Measurements from ENCODE around the gene NMRK1. TPM values are rescaled to one million over a fixed set of nuclear protein-coding genes. Genes with fewer than 3 reads are reported as not detected.

Gene NMRK1
- total RNA-seq, 1 experiment from 2014 or later = 17.3 TPM

- Histone ChIP-seq H3K36me3 (no peaks in the 10 kb centered on the region), H3K4me3 (no peak overlapping the region), H3K9me3 (no peaks in the 10 kb centered on the region), H3K27me3 (no peaks in the 10 kb centered on the region)
- DNase-seq = no peak
Observed at GRCh38 chr9:75081632-75082031, 6.3 kb downstream of the NMRK1 start.

GRCh38 chr9:75072895-75073294 is 15.1 kb downstream of the NMRK1 start:
- Histone ChIP-seq H3K27me3 (no peaks in the 10 kb centered on the region), H3K36me3 (no peaks in the 10 kb centered on the region), H3K4me3 (no peak overlapping the region), H3K9me3 (no peaks in the 10 kb centered on the region)
- no peak for DNase-seq

- H3K4me3 ChIP-seq = no peak overlapping the region
- no peak for DNase-seq
- no peaks in the 10 kb centered on the region for H3K36me3 ChIP-seq
- H3K9me3 ChIP-seq = no peaks in the 10 kb centered on the region
- H3K27me3 ChIP-seq = no peaks in the 10 kb centered on the region
Observed at GRCh38 chr9:75071530-75072122, 16.3 kb downstream of the NMRK1 start.

GRCh38 chr9:75069171-75069570 is 18.8 kb downstream of the NMRK1 start:
- Histone ChIP-seq H3K4me3 (no peak overlapping the region), H3K36me3 (no peaks in the 10 kb centered on the region), H3K27me3 (no peaks in the 10 kb centered on the region), H3K9me3 (no peaks in the 10 kb centered on the region)
- no peak for DNase-seq

- H3K27me3 ChIP-seq = no peaks in the 10 kb centered on the region
Observed at GRCh38 chr9:75067894-75068293, 20.1 kb downstream of the NMRK1 start.

GRCh38 chr9:75065510-75065909 is 22.4 kb downstream of the NMRK1 start:
- no peaks in the 10 kb centered on the region for H3K36me3 ChIP-seq
- DNase-seq = no peak
- no peaks in the 10 kb centered on the region for H3K27me3 ChIP-seq
- H3K4me3 ChIP-seq = no peak overlapping the region
- no peaks in the 10 kb centered on the region for H3K9me3 ChIP-seq

More at GRCh38 chr9:75067894-75068293, 20.1 kb downstream of the NMRK1 start:
- H3K4me3 ChIP-seq = no peak overlapping the region
- no peaks in the 10 kb centered on the region for H3K9me3 ChIP-seq
- H3K36me3 ChIP-seq = no peaks in the 10 kb centered on the region
- no peak for DNase-seq

GRCh38 chr9:75064307-75065025 is 23.5 kb downstream of the NMRK1 start:
- DNase-seq = peak; percentile 14
- Histone ChIP-seq H3K4me3 (no peak overlapping the region), H3K9me3 (no peaks in the 10 kb centered on the region), H3K27me3 (no peaks in the 10 kb centered on the region), H3K36me3 (no peaks in the 10 kb centered on the region)

- no peaks in the 10 kb centered on the region for H3K27me3 ChIP-seq
- H3K36me3 ChIP-seq = no peaks in the 10 kb centered on the region
- no peak for DNase-seq
Observed at GRCh38 chr9:75063556-75064305, 24.2 kb downstream of the NMRK1 start.

GRCh38 chr9:75061169-75061568 is 26.8 kb downstream of the NMRK1 start:
- no peak for DNase-seq
- Histone ChIP-seq H3K36me3 (no peaks in the 10 kb centered on the region), H3K4me3 (no peak overlapping the region), H3K27me3 (no peaks in the 10 kb centered on the region), H3K9me3 (no peaks in the 10 kb centered on the region)

More at GRCh38 chr9:75063556-75064305, 24.2 kb downstream of the NMRK1 start:
- H3K9me3 ChIP-seq = no peaks in the 10 kb centered on the region
- H3K4me3 ChIP-seq = no peak overlapping the region

- no peak for DNase-seq
- no peaks in the 10 kb centered on the region for H3K36me3 ChIP-seq
- H3K4me3 ChIP-seq = no peak overlapping the region
- no peaks in the 10 kb centered on the region for H3K9me3 ChIP-seq
- H3K27me3 ChIP-seq = no peaks in the 10 kb centered on the region
Observed at GRCh38 chr9:75054368-75055001, 33.5 kb downstream of the NMRK1 start.

- Histone ChIP-seq H3K27me3 (no peaks in the 10 kb centered on the region), H3K4me3 (no peak overlapping the region), H3K36me3 (no peaks in the 10 kb centered on the region), H3K9me3 (no peaks in the 10 kb centered on the region)
- DNase-seq = no peak
Observed at GRCh38 chr9:75053869-75054268, 34.1 kb downstream of the NMRK1 start.

- Histone ChIP-seq H3K4me3 (no peak overlapping the region), H3K27me3 (no peaks in the 10 kb centered on the region), H3K9me3 (no peaks in the 10 kb centered on the region), H3K36me3 (no peaks in the 10 kb centered on the region)
- DNase-seq = no peak
Observed at GRCh38 chr9:75051285-75051684, 36.7 kb downstream of the NMRK1 start.

GRCh38 chr9:75047506-75047905 is 40.4 kb downstream of the NMRK1 start:
- Histone ChIP-seq H3K27me3 (no peaks in the 10 kb centered on the region), H3K9me3 (no peaks in the 10 kb centered on the region)
- no peak for DNase-seq

GRCh38 chr9:75046725-75047345 is 41.1 kb downstream of the NMRK1 start:
- Histone ChIP-seq H3K27me3 (no peaks in the 10 kb centered on the region), H3K4me3 (no peak overlapping the region), H3K9me3 (no peaks in the 10 kb centered on the region), H3K36me3 (no peaks in the 10 kb centered on the region)
- DNase-seq = no peak

More at GRCh38 chr9:75047506-75047905, 40.4 kb downstream of the NMRK1 start:
- no peak overlapping the region for H3K4me3 ChIP-seq
- no peaks in the 10 kb centered on the region for H3K36me3 ChIP-seq

GRCh38 chr9:75041041-75041440 is 46.9 kb downstream of the NMRK1 start:
- H3K36me3 ChIP-seq = no peaks in the 10 kb centered on the region
- DNase-seq = no peak
- no peak overlapping the region for H3K4me3 ChIP-seq
- H3K27me3 ChIP-seq = no peaks in the 10 kb centered on the region
- H3K9me3 ChIP-seq = no peaks in the 10 kb centered on the region

- Histone ChIP-seq H3K27me3 (no peaks in the 10 kb centered on the region), H3K36me3 (no peaks in the 10 kb centered on the region), H3K4me3 (no peak overlapping the region), H3K9me3 (no peaks in the 10 kb centered on the region)
- DNase-seq = peak; percentile 19
Observed at GRCh38 chr9:75039801-75040200, 48.2 kb downstream of the NMRK1 start.

- no peaks in the 10 kb centered on the region for H3K27me3 ChIP-seq
- H3K36me3 ChIP-seq = no peaks in the 10 kb centered on the region
- no peak overlapping the region for H3K4me3 ChIP-seq
- DNase-seq = peak; percentile 48
- no peaks in the 10 kb centered on the region for H3K9me3 ChIP-seq
Observed at GRCh38 chr9:75039009-75039408, 48.9 kb downstream of the NMRK1 start.
